Sigmoid colon (tissue), 4 donors: ENCODE data around the gene SKIC8.

Experiments
- EP300 ChIP-seq, 4 donors: sonication (generic); formaldehyde crosslinking; IDR thresholded peaks; one replicate each; pipeline ENCODE4 v1.6.1; 2017; ENCODE audit warnings: antibody characterized with exemption in 4 of 4
- POLR2A ChIP-seq, 2 donors: fragments of 450-650 bp; IDR thresholded peaks; one replicate each; pipeline ENCODE4 v1.6.1; 2016; ENCODE audit warnings: antibody characterized with exemption in 2 of 2, mild to moderate bottlenecking in 2 of 2, moderate library complexity in 2 of 2
- POLR2AphosphoS5 ChIP-seq, 4 donors: sonication (generic); formaldehyde crosslinking; IDR thresholded peaks; one replicate each; pipeline ENCODE4 v1.6.1; 2017; ENCODE audit warnings: antibody characterized with exemption in 4 of 4
- TF ChIP-seq, protein P1 (sequence below), 4 experiments: fragments of 450-650 bp in 3 of 4; fragments of 200-600 bp in 1 of 4; IDR thresholded peaks; one replicate each; pipeline ENCODE4 v1.5.1; 2016 to 2019; ENCODE audit warnings: antibody characterized with exemption in 4 of 4, mild to moderate bottlenecking in 3 of 4, moderate library complexity in 2 of 4

DNA sequence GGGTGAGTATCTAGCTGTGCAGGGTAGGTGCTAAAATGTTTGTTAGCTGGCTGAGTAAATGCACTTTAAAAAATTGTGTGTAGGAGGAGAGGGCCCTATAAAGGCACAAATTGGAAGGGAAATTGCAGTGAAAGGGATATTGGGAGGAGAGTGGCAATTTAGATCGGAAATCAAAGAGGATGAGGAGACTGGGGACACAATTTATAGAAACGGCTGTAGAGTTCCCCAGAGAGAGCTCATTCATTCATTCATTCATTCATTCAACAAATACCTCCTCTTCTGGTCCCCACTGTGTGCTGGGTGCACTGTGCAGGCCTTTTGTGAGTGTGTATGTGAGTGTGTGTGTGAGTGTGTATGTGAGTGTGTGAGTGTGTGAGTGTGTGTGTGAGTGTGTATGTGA is 32.6 kb downstream of the SKIC8 start:
- TF ChIP-seq, protein P1, sequence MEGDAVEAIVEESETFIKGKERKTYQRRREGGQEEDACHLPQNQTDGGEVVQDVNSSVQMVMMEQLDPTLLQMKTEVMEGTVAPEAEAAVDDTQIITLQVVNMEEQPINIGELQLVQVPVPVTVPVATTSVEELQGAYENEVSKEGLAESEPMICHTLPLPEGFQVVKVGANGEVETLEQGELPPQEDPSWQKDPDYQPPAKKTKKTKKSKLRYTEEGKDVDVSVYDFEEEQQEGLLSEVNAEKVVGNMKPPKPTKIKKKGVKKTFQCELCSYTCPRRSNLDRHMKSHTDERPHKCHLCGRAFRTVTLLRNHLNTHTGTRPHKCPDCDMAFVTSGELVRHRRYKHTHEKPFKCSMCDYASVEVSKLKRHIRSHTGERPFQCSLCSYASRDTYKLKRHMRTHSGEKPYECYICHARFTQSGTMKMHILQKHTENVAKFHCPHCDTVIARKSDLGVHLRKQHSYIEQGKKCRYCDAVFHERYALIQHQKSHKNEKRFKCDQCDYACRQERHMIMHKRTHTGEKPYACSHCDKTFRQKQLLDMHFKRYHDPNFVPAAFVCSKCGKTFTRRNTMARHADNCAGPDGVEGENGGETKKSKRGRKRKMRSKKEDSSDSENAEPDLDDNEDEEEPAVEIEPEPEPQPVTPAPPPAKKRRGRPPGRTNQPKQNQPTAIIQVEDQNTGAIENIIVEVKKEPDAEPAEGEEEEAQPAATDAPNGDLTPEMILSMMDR (IDR thresholded peaks at IDR 0.05), result no peak
- no peak for TF ChIP-seq POLR2AphosphoS5 (IDR thresholded peaks at IDR 0.05)
- TF ChIP-seq EP300 (IDR thresholded peaks at IDR 0.05), result no peak
- no peak for TF ChIP-seq POLR2A (IDR thresholded peaks at IDR 0.05)
